HPDE6-E6E7 (cell line): Measurements from ENCODE around the gene CSK.

Experiments
- DNase-seq: peaks from one replicate; pipeline ENCODE4 v3.0.0; 2011; ENCODE audit warnings: missing footprints; ENCODE audit errors: extremely low spot score

CSK gene

GRCh38 chr15:74801311-74801997, 19.6 kb downstream of the CSK start:
- no peak for DNase-seq

- DNase-seq = no peak
Observed at GRCh38 chr15:74802290-74802689, 20.4 kb downstream of the CSK start.

GRCh38 chr15:74802862-74803447, 21.1 kb downstream of the CSK start:
- DNase-seq = no peak

GRCh38 chr15:74804935-74805334, 23.1 kb downstream of the CSK start:
- no peak for DNase-seq

- DNase-seq = no peak
Observed at GRCh38 chr15:74807282-74807681, 25.4 kb downstream of the CSK start.

- no peak for DNase-seq
Observed at GRCh38 chr15:74808078-74808839, 26.4 kb downstream of the CSK start.

- no peak for DNase-seq
Observed at GRCh38 chr15:74808840-74809229, 27.0 kb downstream of the CSK start.

- no peak for DNase-seq
Observed at GRCh38 chr15:74809242-74809641, 27.4 kb downstream of the CSK start.

GRCh38 chr15:74809956-74810355, 28.1 kb downstream of the CSK start:
- no peak for DNase-seq

GRCh38 chr15:74812533-74812932, 30.7 kb downstream of the CSK start, which contains the start of gene LMAN1L:
TSS of gene LMAN1L (plus strand) at chr15:74812835. CDS start at chr15:74812855, 20 bp downstream.
- DNase-seq = no peak

- no peak for DNase-seq
Observed at GRCh38 chr15:74815121-74815934, 33.4 kb downstream of the CSK start.

GRCh38 chr15:74815961-74816360, 34.1 kb downstream of the CSK start:
- no peak for DNase-seq

GRCh38 chr15:74816624-74817369, 34.9 kb downstream of the CSK start:
- DNase-seq = no peak

- peak; percentile 93 for DNase-seq
Observed at GRCh38 chr15:74817370-74817737, 35.5 kb downstream of the CSK start.

GRCh38 chr15:74820056-74820455, 38.2 kb downstream of the CSK start:
- DNase-seq = no peak

GRCh38 chr15:74821091-74821789, 39.4 kb downstream of the CSK start:
- DNase-seq = no peak

GRCh38 chr15:74821790-74822158, 39.9 kb downstream of the CSK start:
- no peak for DNase-seq

GRCh38 chr15:74822233-74822632, 40.4 kb downstream of the CSK start:
- no peak for DNase-seq

- DNase-seq = no peak
Observed at GRCh38 chr15:74823324-74823723, 41.4 kb downstream of the CSK start.

GRCh38 chr15:74824976-74825375, 43.1 kb downstream of the CSK start:
- no peak for DNase-seq

- DNase-seq = no peak
Observed at GRCh38 chr15:74825866-74826265, 44.0 kb downstream of the CSK start.
